Natural killer cell (primary cell): ENCODE results near the gene EXOC4. TPM values are rescaled to one million over a fixed set of nuclear protein-coding genes. Genes with fewer than 3 reads are reported as not detected.
"Not testable (repeated sequence)": the region's sequence is repeated elsewhere in the genome, so short reads cannot be mapped to it uniquely, and the experiment has no call there.

ENCODE experiments used
- ATAC-seq, 3 donors: fragments of 150-1000 bp in 2 of 3; fragments of 200-7000 bp in 1 of 3; cut with Tn5 transposase; 1 replicate in 1 of 3; 2 replicates in 2 of 3; pipeline ENCODE4 v1.10.0; 2021; ENCODE audit warnings: mild to moderate bottlenecking in 2 of 3, moderate library complexity in 2 of 3
- DNase-seq, 2 donors: peaks; one replicate each; pipeline versions ENCODE4 v3.0.0 to v3.0.0-alpha.2; 2013 to 2021; ENCODE audit warnings: mixed read lengths in 1 of 2
- H3K27ac ChIP-seq: one replicate; pipeline ENCODE4 v1.5.1; 2013; ENCODE audit warnings: mild to moderate bottlenecking, low read length
- H3K27me3 ChIP-seq: one replicate; pipeline ENCODE4 v1.6.1; 2013; ENCODE audit warnings: low read length; ENCODE audit not compliant: control insufficient read depth, insufficient read depth
- H3K36me3 ChIP-seq: one replicate; pipeline ENCODE4 v1.6.1; 2013; ENCODE audit warnings: low read length; ENCODE audit not compliant: control insufficient read depth, insufficient read depth
- H3K4me1 ChIP-seq: one replicate; pipeline ENCODE4 v1.6.1; 2013; ENCODE audit warnings: low read length; ENCODE audit not compliant: control insufficient read depth, insufficient read depth
- H3K4me3 ChIP-seq: one replicate; pipeline ENCODE4 v1.5.1; 2013; ENCODE audit warnings: low read length
- H3K9me3 ChIP-seq: one replicate; pipeline ENCODE4 v1.6.1; 2013; ENCODE audit warnings: low read length; ENCODE audit not compliant: control insufficient read depth, insufficient read depth
- H3K27ac Mint-ChIP-seq, 2 donors: one replicate each; pipeline ENCODE4 v1.8.0; 2022; ENCODE audit warnings: mild to moderate bottlenecking in 2 of 2, mixed read lengths in 2 of 2, moderate library complexity in 1 of 2
- H3K27me3 Mint-ChIP-seq, 2 donors: one replicate each; pipeline ENCODE4 v1.8.0; 2022; ENCODE audit warnings: low read depth in 2 of 2, mixed read lengths in 2 of 2
- H3K36me3 Mint-ChIP-seq: one replicate; pipeline ENCODE4 v1.8.0; 2022; ENCODE audit warnings: mixed read lengths
- H3K4me1 Mint-ChIP-seq, 2 donors: one replicate each; pipeline ENCODE4 v1.8.0; 2022; ENCODE audit warnings: mixed read lengths in 2 of 2
- H3K4me3 Mint-ChIP-seq: one replicate; pipeline ENCODE4 v1.8.0; 2022; ENCODE audit warnings: mild to moderate bottlenecking, moderate library complexity, mixed read lengths
- H3K9me3 Mint-ChIP-seq, 2 donors: one replicate each; pipeline ENCODE4 v1.8.0; 2022; ENCODE audit warnings: mixed read lengths in 2 of 2
- CTCF ChIP-seq: fragments of 200-600 bp; IDR thresholded peaks from one replicate; pipeline ENCODE4 v1.8.0; 2022; ENCODE audit warnings: antibody characterized with exemption
- WGBS: methylation state at CpG from one replicate; pipeline ENCODE4 v1.1.7; 2013; ENCODE audit warnings: missing lambda C conversion rate; ENCODE audit not compliant: insufficient coverage; 5-methylcytosine and 5-hydroxymethylcytosine counted together
- intact Hi-C: fragments of 100-400 bp; cut with micrococcal nuclease; formaldehyde crosslinking; loops from one replicate; pipeline ENCODE4 v1.14.2; 2022
- total RNA-seq, 4 donors: library from RNA; stranded (reverse); fragments of 120-200 nt in 1 of 4; gene quantifications; one replicate each; pipeline versions ENCODE4 v1.2.3 to v1.2.4, GENCODE V29; 2013 to 2022

The EXOC4 gene
- total RNA-seq, 3 donors from 2014 or later (not counting 1 experiment from before 2014, with no cell fraction given) = 105 to 148 (median 123) TPM

DNA sequence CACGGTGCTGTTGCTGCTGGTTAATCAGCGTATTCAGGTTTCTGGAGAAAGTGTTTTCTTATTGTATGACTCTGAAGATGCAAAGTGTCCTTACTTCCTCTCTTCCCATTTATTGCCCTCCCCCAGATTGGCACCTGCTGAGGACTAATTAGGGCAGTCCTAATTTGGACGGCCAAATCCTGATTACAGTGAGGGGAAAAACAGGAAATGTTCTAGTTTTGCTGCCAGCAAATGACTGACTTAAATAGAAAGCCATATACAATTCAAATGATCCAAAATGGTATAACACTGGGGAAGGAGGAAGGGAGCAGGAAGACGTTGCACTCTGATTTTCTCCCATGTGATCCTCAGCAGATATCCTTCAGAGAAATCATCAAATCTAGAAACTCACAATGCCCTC, 651.9 kb downstream of the EXOC4 start:
- TF ChIP-seq CTCF = no peak
- no peak overlapping the region for H3K4me3 ChIP-seq
- H3K27ac ChIP-seq = no peak overlapping the region
- no peaks in the 10 kb centered on the region for H3K9me3 ChIP-seq
- no peaks in the 10 kb centered on the region for H3K9me3 Mint-ChIP-seq
- peaks cover 0 to 6% of the 10 kb centered on the region in 2 donors for H3K4me1 Mint-ChIP-seq
- intact Hi-C loops = no loop called here
- no peaks in the 10 kb centered on the region for H3K27me3 ChIP-seq
- no peak for ATAC-seq
- no peaks in the 10 kb centered on the region for H3K36me3 ChIP-seq
- H3K4me1 ChIP-seq = no peaks in the 10 kb centered on the region
- WGBS = 100% methylated on average over 1 of the region's 4 CpGs
- no peak for DNase-seq
- no peaks in the 10 kb centered on the region for H3K36me3 Mint-ChIP-seq
- no peaks in the 10 kb centered on the region for H3K27me3 Mint-ChIP-seq
- no peak overlapping the region for H3K27ac Mint-ChIP-seq
- H3K4me3 Mint-ChIP-seq = no peak overlapping the region

GRCh38 chr7:133906553-133906952, 653.7 kb downstream of the EXOC4 start:
- not testable (repeated sequence) for H3K27me3 Mint-ChIP-seq, H3K27ac ChIP-seq, H3K4me1 ChIP-seq

DNA sequence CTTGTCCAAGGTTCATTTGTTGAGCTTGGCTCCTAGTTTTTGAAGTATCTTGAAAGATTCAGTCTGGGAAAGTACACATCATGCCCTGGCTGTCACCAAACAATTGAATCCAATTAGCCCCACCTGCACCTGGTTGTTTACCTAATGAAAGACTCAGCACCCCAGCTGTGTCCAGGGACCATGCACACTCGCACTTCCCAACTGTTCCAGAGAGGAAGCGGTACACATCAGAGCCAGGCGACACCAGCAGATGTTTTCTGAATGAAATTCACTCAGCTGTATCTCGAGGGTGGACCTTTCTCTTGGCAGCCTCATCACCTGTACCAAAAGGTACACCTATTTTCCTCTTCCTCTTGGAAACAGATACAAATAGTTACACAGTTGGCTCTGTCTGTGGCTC, 657.9 kb downstream of the EXOC4 start:
- Histone ChIP-seq H3K4me3 (no peak overlapping the region), H3K4me1 (no peaks in the 10 kb centered on the region), H3K9me3 (no peaks in the 10 kb centered on the region), H3K27me3 (no peaks in the 10 kb centered on the region), H3K36me3 (no peaks in the 10 kb centered on the region), H3K27ac (no peak overlapping the region)
- H3K4me1 Mint-ChIP-seq = peaks cover 0 to 6% of the 10 kb centered on the region in 2 donors
- TF ChIP-seq CTCF = no peak
- no peaks in the 10 kb centered on the region for H3K27me3 Mint-ChIP-seq
- DNase-seq = no peak
- no peak overlapping the region for H3K27ac Mint-ChIP-seq
- intact Hi-C loops = no loop called here
- 93% methylated on average over 4 of the region's 4 CpGs for WGBS
- H3K4me3 Mint-ChIP-seq = no peak overlapping the region
- ATAC-seq = no peak
- H3K36me3 Mint-ChIP-seq = no peaks in the 10 kb centered on the region
- no peaks in the 10 kb centered on the region for H3K9me3 Mint-ChIP-seq

More at GRCh38 chr7:133906553-133906952, 653.7 kb downstream of the EXOC4 start:
- DNase-seq, H3K36me3 ChIP-seq, H3K9me3 Mint-ChIP-seq, intact Hi-C loops, H3K4me1 Mint-ChIP-seq, H3K27me3 ChIP-seq, H3K4me3 Mint-ChIP-seq, H3K4me3 ChIP-seq, ATAC-seq, H3K36me3 Mint-ChIP-seq, H3K27ac Mint-ChIP-seq, H3K9me3 ChIP-seq: not testable (repeated sequence)
- WGBS = 98% methylated on average over 18 of the region's 18 CpGs

DNA sequence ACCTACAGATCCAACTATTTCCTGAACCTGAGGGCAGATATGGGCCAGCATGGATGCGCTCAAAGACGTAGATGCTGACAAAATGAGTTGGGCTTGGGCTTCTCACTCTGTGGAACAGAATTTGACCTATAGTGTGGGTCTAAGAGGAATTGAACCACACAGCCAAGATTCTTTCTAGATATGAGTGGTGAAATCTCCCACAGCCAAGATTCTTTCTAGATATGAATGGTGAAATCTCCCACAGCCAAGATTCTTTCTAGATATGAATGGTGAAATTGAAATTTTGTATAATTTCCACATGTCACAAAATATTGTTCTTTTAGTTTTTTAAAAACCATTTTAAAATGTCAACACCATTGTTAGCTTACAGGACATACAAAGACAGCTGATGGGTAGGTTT, 658.8 kb downstream of the EXOC4 start:
- Histone ChIP-seq H3K4me3 (no peak overlapping the region), H3K27me3 (no peaks in the 10 kb centered on the region), H3K9me3 (no peaks in the 10 kb centered on the region), H3K36me3 (no peaks in the 10 kb centered on the region), H3K4me1 (no peaks in the 10 kb centered on the region), H3K27ac (no peak overlapping the region)
- TF ChIP-seq CTCF = no peak
- Mint-ChIP-seq H3K4me1 (peaks cover 0 to 6% of the 10 kb centered on the region in 2 donors), H3K27me3 (no peaks in the 10 kb centered on the region), H3K4me3 (no peak overlapping the region), H3K36me3 (no peaks in the 10 kb centered on the region), H3K27ac (no peak overlapping the region), H3K9me3 (no peaks in the 10 kb centered on the region)
- DNase-seq (no peak), ATAC-seq (no peak)
- intact Hi-C loops = no loop called here
- 84% methylated on average over 2 of the region's 2 CpGs for WGBS
